Measurements from ENCODE around the gene ILRUN. TPM values are rescaled to one million over a fixed set of nuclear protein-coding genes. Genes with fewer than 3 reads are reported as not detected.
"Not testable (repeated sequence)": the region's sequence is repeated elsewhere in the genome, so short reads cannot be mapped to it uniquely, and the experiment has no call there.

The ILRUN gene
- total RNA-seq, 5 donors from 2014 or later (not counting 1 experiment from before 2014, with no cell fraction given) = 61.0 to 76.6 (median 65.1) TPM

DNA sequence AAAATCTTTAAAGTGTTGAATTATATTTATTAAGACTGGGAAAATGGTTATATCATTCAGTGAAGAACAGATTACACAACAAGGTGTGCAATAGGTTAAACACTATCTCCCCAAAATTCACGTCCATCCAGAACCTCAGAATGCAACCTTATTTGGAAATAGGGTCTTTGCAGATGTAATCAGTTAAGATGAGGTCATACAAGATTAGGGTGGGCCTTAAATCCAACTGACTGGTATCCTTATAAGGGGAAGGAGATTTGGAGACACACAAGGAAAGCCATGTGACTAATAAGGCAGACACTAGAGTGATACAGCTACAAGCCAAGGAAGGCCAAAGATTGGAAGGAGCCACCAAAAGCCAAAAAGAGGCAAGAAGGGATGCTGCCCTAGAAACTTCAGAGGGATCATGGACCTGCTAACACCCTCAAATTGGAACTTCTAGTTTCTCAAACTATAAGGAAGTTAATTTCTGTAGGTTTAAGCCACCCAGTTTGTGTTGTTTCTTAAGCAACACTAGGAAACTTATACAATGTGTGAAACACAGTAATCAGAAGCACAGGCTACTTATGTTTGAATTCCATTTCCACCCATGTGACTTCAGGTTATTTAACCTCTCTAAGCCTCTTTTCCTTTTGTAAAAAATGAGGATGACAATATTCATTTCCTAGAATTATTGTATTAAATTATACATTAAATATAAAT is 16.9 kb downstream of the ILRUN start:
- no peaks in the 10 kb centered on the region for H3K9me3 Mint-ChIP-seq
- Histone ChIP-seq H3K27me3 (replicated peaks in 1 of 2; ENCODE audit: control insufficient read depth in 2 of 2, extremely low read depth in 1 of 2, insufficient read depth in 2 of 2, low read length in 1 of 2) (no peaks in the 10 kb centered on the region), H3K36me3 (ENCODE audit: control insufficient read depth in 2 of 2, extremely low read depth in 1 of 2, insufficient read depth in 1 of 2, low read length in 1 of 2) (no peaks in the 10 kb centered on the region), H3K4me1 (ENCODE audit: control insufficient read depth in 1 of 2, extremely low read depth in 1 of 2, insufficient read depth in 2 of 2, low read length in 2 of 2) (peaks cover 9 to 23% of the 10 kb centered on the region in 2 experiments), H3K27ac (ENCODE audit: low read length) (peak overlapping the region; percentile 25), H3K9me3 (no peaks in the 10 kb centered on the region), H3K4me3 (ENCODE audit: control insufficient read depth in 1 of 2, extremely low read depth in 1 of 2, low read length in 1 of 2) (no peak overlapping the region)
- POLR2A ChIA-PET = no interaction called here
- H3K36me3 Mint-ChIP-seq = no peaks in the 10 kb centered on the region
- peaks cover 43 to 52% (median 46%) of the 10 kb centered on the region in 3 donors for H3K4me1 Mint-ChIP-seq
- no peak for ATAC-seq (replicated peaks in 1 of 4)
- DNase-seq = no peak
- H3K27me3 Mint-ChIP-seq = no peaks in the 10 kb centered on the region
- H3K4me3 Mint-ChIP-seq = no peak overlapping the region
- WGBS (ENCODE audit: insufficient coverage) = no CpG with 5 or more reads among the region's 1 CpG
- CTCF ChIA-PET = no interaction called here
- peak overlapping the region in 1 of 2 donors; percentile 72 for H3K27ac Mint-ChIP-seq

DNA sequence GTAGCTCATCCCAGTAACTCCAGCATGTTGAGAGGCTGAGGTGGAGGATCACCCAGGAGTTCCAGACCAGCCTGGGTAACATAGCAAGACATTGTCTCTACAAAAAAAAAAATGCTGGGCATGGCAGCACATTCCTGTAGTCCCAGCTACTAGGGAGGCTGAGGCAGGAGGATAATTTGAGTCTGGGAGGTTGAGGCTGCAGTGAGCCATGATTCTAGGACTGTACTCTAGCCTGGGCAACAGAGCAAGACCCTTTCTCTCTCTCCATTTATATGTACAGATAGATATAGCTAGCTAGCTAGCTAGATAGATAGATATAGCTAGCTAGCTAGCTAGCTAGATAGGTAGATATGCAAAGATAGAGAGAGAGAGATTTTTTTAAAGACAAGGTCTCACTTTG is 20.4 kb downstream of the ILRUN start:
- ATAC-seq (replicated peaks in 1 of 4) (no peak), DNase-seq (no peak)
- Mint-ChIP-seq H3K27me3 (no peaks in the 10 kb centered on the region), H3K9me3 (no peaks in the 10 kb centered on the region), H3K36me3 (no peaks in the 10 kb centered on the region), H3K4me1 (peaks cover 59 to 67% (median 66%) of the 10 kb centered on the region in 3 donors), H3K27ac (peak overlapping the region; percentile 83 to 98), H3K4me3 (no peak overlapping the region)
- POLR2A ChIA-PET = interaction anchor here (0.6 kb wide), 2 partner anchors 22 to 213 kb away, joined by 7 to 8 read pairs; partner anchors contain the start of gene ANKS1A (in 1 of the 2)
- no peaks in the 10 kb centered on the region for H3K36me3 ChIP-seq (ENCODE audit: control insufficient read depth in 2 of 2, extremely low read depth in 1 of 2, insufficient read depth in 1 of 2, low read length in 1 of 2)
- CTCF ChIA-PET = interaction anchor here in 1 of 2 donors (1.4 kb wide), 1 partner anchor 12 kb away, joined by 4 read pairs; no protein-coding TSS in a partner anchor
- no peak overlapping the region for H3K4me3 ChIP-seq (ENCODE audit: control insufficient read depth in 1 of 2, extremely low read depth in 1 of 2, low read length in 1 of 2)
- H3K9me3 ChIP-seq = no peaks in the 10 kb centered on the region
- H3K4me1 ChIP-seq (ENCODE audit: control insufficient read depth in 1 of 2, extremely low read depth in 1 of 2, insufficient read depth in 2 of 2, low read length in 2 of 2) = peaks cover 31 to 41% of the 10 kb centered on the region in 2 experiments
- H3K27me3 ChIP-seq (replicated peaks in 1 of 2; ENCODE audit: control insufficient read depth in 2 of 2, extremely low read depth in 1 of 2, insufficient read depth in 2 of 2, low read length in 1 of 2) = no peaks in the 10 kb centered on the region
- peak overlapping the region; percentile 38 for H3K27ac ChIP-seq (ENCODE audit: low read length)

- Mint-ChIP-seq H3K27ac (peak overlapping the region; percentile 98 to 99), H3K4me3 (peak overlapping the region in 1 of 3 donors; percentile 75), H3K4me1 (peaks cover 67 to 71% (median 70%) of the 10 kb centered on the region in 3 donors)
- H3K4me3 ChIP-seq (ENCODE audit: control insufficient read depth in 1 of 2, extremely low read depth in 1 of 2, low read length in 1 of 2); POLR2A ChIA-PET; H3K9me3 Mint-ChIP-seq; H3K27me3 Mint-ChIP-seq; H3K9me3 ChIP-seq; DNase-seq; H3K27me3 ChIP-seq (replicated peaks in 1 of 2; ENCODE audit: control insufficient read depth in 2 of 2, extremely low read depth in 1 of 2, insufficient read depth in 2 of 2, low read length in 1 of 2); H3K36me3 Mint-ChIP-seq; ATAC-seq (replicated peaks in 1 of 4); H3K36me3 ChIP-seq (ENCODE audit: control insufficient read depth in 2 of 2, extremely low read depth in 1 of 2, insufficient read depth in 1 of 2, low read length in 1 of 2): not testable (repeated sequence)
- Histone ChIP-seq H3K4me1 (ENCODE audit: control insufficient read depth in 1 of 2, extremely low read depth in 1 of 2, insufficient read depth in 2 of 2, low read length in 2 of 2) (peaks cover 30 to 47% of the 10 kb centered on the region in 2 experiments), H3K27ac (ENCODE audit: low read length) (peak overlapping the region; percentile 93)
- CTCF ChIA-PET = interaction anchor here in 1 of 2 donors (1.4 kb wide), 1 partner anchor 18 kb away, joined by 5 read pairs; no protein-coding TSS in a partner anchor
- WGBS (ENCODE audit: insufficient coverage) = 91% methylated on average over 6 of the region's 9 CpGs
Measured at GRCh38 chr6:34674930-34675329, 21.6 kb downstream of the ILRUN start.

DNA sequence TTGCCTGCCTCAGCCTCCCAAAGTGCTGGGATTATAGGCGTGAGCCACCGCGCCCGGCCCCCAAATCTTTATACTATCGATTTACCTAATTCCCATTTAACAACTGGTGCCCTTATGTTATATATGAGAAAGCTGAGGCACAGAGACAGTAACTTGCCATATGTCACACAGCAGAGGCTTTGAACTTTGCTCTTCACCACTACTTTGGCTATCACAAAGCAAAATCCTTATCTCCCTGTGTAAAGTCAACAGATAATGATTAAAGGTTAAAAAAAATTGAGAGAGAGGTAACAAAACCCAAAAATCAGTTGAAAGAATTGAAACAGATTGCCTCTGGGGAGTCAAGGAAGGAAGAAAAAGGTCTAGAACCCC is 22.3 kb downstream of the ILRUN start:
- no CpG with 5 or more reads among the region's 5 CpGs for WGBS (ENCODE audit: insufficient coverage)
- Mint-ChIP-seq H3K27ac (peak overlapping the region; percentile 98 to 99), H3K27me3 (no peaks in the 10 kb centered on the region), H3K4me3 (peak overlapping the region; percentile 51 to 75 (median 73)), H3K4me1 (peaks cover 65 to 71% (median 66%) of the 10 kb centered on the region in 3 donors), H3K9me3 (no peaks in the 10 kb centered on the region), H3K36me3 (no peaks in the 10 kb centered on the region)
- Histone ChIP-seq H3K9me3 (no peaks in the 10 kb centered on the region), H3K4me1 (ENCODE audit: control insufficient read depth in 1 of 2, extremely low read depth in 1 of 2, insufficient read depth in 2 of 2, low read length in 2 of 2) (peaks cover 30 to 47% of the 10 kb centered on the region in 2 experiments), H3K27ac (ENCODE audit: low read length) (peak overlapping the region; percentile 93), H3K4me3 (ENCODE audit: control insufficient read depth in 1 of 2, extremely low read depth in 1 of 2, low read length in 1 of 2) (no peak overlapping the region), H3K36me3 (ENCODE audit: control insufficient read depth in 2 of 2, extremely low read depth in 1 of 2, insufficient read depth in 1 of 2, low read length in 1 of 2) (no peaks in the 10 kb centered on the region), H3K27me3 (replicated peaks in 1 of 2; ENCODE audit: control insufficient read depth in 2 of 2, extremely low read depth in 1 of 2, insufficient read depth in 2 of 2, low read length in 1 of 2) (no peaks in the 10 kb centered on the region)
- DNase-seq (no peak), ATAC-seq (replicated peaks in 1 of 4) (no peak)
- ChIA-PET CTCF (interaction anchor here in 1 of 2 donors (1.4 kb wide), 1 partner anchor 17 kb away, joined by 5 read pairs; no protein-coding TSS in a partner anchor), POLR2A (no interaction called here)

DNA sequence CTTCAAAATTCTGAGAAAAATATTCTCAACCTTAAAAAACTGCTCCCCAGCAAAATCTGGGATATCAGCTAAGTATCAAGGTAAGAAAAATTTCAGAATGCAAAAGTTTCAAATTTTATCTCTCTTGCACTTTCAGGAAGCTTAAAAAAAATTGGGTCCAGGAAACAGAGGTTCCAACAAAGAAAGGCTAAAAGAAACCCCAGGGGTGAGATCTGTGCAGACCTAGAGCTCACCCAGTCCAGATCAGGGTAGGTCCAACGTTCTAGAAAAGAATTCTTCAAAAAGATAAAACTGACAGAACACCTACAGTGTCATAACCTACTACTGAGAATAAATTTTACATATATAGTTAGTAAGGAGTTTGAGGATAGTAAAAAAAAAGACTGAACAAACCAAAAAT is 23.5 kb downstream of the ILRUN start:
- Histone ChIP-seq H3K36me3 (ENCODE audit: control insufficient read depth in 2 of 2, extremely low read depth in 1 of 2, insufficient read depth in 1 of 2, low read length in 1 of 2) (no peaks in the 10 kb centered on the region), H3K4me3 (ENCODE audit: control insufficient read depth in 1 of 2, extremely low read depth in 1 of 2, low read length in 1 of 2) (peak overlapping the region in 1 of 2 donors; percentile 17), H3K9me3 (no peaks in the 10 kb centered on the region), H3K27me3 (replicated peaks in 1 of 2; ENCODE audit: control insufficient read depth in 2 of 2, extremely low read depth in 1 of 2, insufficient read depth in 2 of 2, low read length in 1 of 2) (no peaks in the 10 kb centered on the region), H3K27ac (ENCODE audit: low read length) (peak overlapping the region; percentile 93), H3K4me1 (ENCODE audit: control insufficient read depth in 1 of 2, extremely low read depth in 1 of 2, insufficient read depth in 2 of 2, low read length in 2 of 2) (peaks cover 30 to 47% of the 10 kb centered on the region in 2 experiments)
- no peaks in the 10 kb centered on the region for H3K9me3 Mint-ChIP-seq
- DNase-seq = peak in 1 of 35 experiments; percentile 40
- no CpG with 5 or more reads among the region's 1 CpG for WGBS (ENCODE audit: insufficient coverage)
- H3K4me1 Mint-ChIP-seq = peaks cover 64 to 71% (median 66%) of the 10 kb centered on the region in 3 donors
- no peaks in the 10 kb centered on the region for H3K27me3 Mint-ChIP-seq
- H3K36me3 Mint-ChIP-seq = no peaks in the 10 kb centered on the region
- peak overlapping the region; percentile 69 to 75 (median 73) for H3K4me3 Mint-ChIP-seq
- H3K27ac Mint-ChIP-seq = peak overlapping the region; percentile 98 to 99
- ATAC-seq (replicated peaks in 1 of 4) = no peak
- ChIA-PET CTCF (interaction anchor here (0.6 to 1.6 kb wide), 5 partner anchors 8 to 450 kb away, joined by 3 to 7 read pairs (median 3); partner anchors contain the start of gene ILRUN (in 1 of the 2)), POLR2A (interaction anchor here (0.6 to 1.2 kb wide), 4 partner anchors 8 to 84 kb away, joined by 3 to 9 read pairs (median 6); partner anchors contain the start of gene SNRPC (in 1 of the 2))

DNA sequence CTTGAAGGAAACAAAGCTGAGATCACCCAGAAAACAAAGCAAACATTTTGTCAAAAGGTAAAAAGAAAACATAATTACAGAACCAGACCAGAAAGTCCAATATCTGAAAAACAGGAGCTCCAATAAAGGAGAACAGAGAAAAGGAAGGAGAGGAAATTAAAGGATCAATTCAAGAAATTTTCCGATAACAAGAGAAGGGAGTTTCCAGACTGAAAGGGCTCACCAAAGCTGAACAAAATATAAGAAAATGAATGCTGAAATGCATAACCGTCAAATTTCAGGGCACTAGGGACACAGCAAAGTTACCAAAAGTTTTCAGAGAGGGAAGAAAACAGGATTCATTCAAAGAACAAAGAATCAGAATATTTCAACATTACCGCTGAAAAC is 23.9 kb downstream of the ILRUN start:
- H3K27me3 Mint-ChIP-seq = no peaks in the 10 kb centered on the region
- H3K36me3 Mint-ChIP-seq = no peaks in the 10 kb centered on the region
- H3K4me3 Mint-ChIP-seq = peak overlapping the region; percentile 69 to 75 (median 73)
- Histone ChIP-seq H3K4me3 (ENCODE audit: control insufficient read depth in 1 of 2, extremely low read depth in 1 of 2, low read length in 1 of 2) (peak overlapping the region in 1 of 2 donors; percentile 17), H3K27ac (ENCODE audit: low read length) (peak overlapping the region; percentile 93), H3K27me3 (replicated peaks in 1 of 2; ENCODE audit: control insufficient read depth in 2 of 2, extremely low read depth in 1 of 2, insufficient read depth in 2 of 2, low read length in 1 of 2) (no peaks in the 10 kb centered on the region), H3K9me3 (no peaks in the 10 kb centered on the region), H3K36me3 (ENCODE audit: control insufficient read depth in 2 of 2, extremely low read depth in 1 of 2, insufficient read depth in 1 of 2, low read length in 1 of 2) (no peaks in the 10 kb centered on the region), H3K4me1 (ENCODE audit: control insufficient read depth in 1 of 2, extremely low read depth in 1 of 2, insufficient read depth in 2 of 2, low read length in 2 of 2) (peaks cover 30 to 47% of the 10 kb centered on the region in 2 experiments)
- H3K27ac Mint-ChIP-seq = peak overlapping the region; percentile 98 to 99
- H3K4me1 Mint-ChIP-seq = peaks cover 69 to 74% (median 70%) of the 10 kb centered on the region in 3 donors
- ChIA-PET CTCF (interaction anchor here (0.6 to 1.6 kb wide), 5 partner anchors 8 to 450 kb away, joined by 3 to 7 read pairs (median 3); partner anchors contain the start of gene ILRUN (in 1 of the 2)), POLR2A (interaction anchor here (0.6 to 1.7 kb wide), 5 partner anchors 9 to 84 kb away, joined by 3 to 10 read pairs (median 6); partner anchors contain the start of gene SNRPC (in 1 of the 2))
- DNase-seq = peak in 1 of 35 experiments; percentile 44
- H3K9me3 Mint-ChIP-seq = no peaks in the 10 kb centered on the region
- no peak for ATAC-seq (replicated peaks in 1 of 4)
- WGBS (ENCODE audit: insufficient coverage) = 17% methylated on average over 1 of the region's 3 CpGs

Data from T-cell (primary cell).